Activated CD4-positive, alpha-beta T cell treated with anti-CD3 and anti-CD28 coated beads for 36 hours (primary cell): ENCODE measurements around the gene GRIFIN. TPM values are rescaled to one million over a fixed set of nuclear protein-coding genes. Genes with fewer than 3 reads are reported as not detected.

Experiments
- ATAC-seq: fragments of 200-7000 bp; cut with Tn5 transposase; one replicate; pipeline ENCODE4 v1.10.0; 2021; ENCODE audit warnings: mild to moderate bottlenecking, moderate library complexity
- CTCF ChIA-PET: fragments of 350-600 bp; sonication (Branson Sonifier 250); formaldehyde crosslinking; loops from one replicate; lab custom pipeline; 2021; ENCODE audit warnings: antibody characterized with exemption; lab: Charles Lee
- POLR2A ChIA-PET: fragments of 350-600 bp; sonication (Branson Sonifier 250); formaldehyde crosslinking; loops from one replicate; lab custom pipeline; 2021; ENCODE audit warnings: antibody characterized with exemption, inconsistent platforms; lab: Charles Lee
- DNase-seq: peaks from one replicate; pipeline ENCODE4 v3.0.0-alpha.2; 2020
- H3K27ac Mint-ChIP-seq: one replicate; pipeline ENCODE4 v1.8.0; 2021; ENCODE audit warnings: mixed read lengths
- H3K27me3 Mint-ChIP-seq: one replicate; pipeline ENCODE4 v1.8.0; 2021; ENCODE audit warnings: mixed read lengths
- H3K36me3 Mint-ChIP-seq: one replicate; pipeline ENCODE4 v1.8.0; 2021; ENCODE audit warnings: low read depth, mixed read lengths
- H3K4me1 Mint-ChIP-seq: one replicate; pipeline ENCODE4 v1.8.0; 2021; ENCODE audit warnings: mixed read lengths
- H3K4me3 Mint-ChIP-seq: one replicate; pipeline ENCODE4 v1.8.0; 2021; ENCODE audit warnings: mild to moderate bottlenecking, moderate library complexity, mixed read lengths
- H3K9me3 Mint-ChIP-seq: one replicate; pipeline ENCODE4 v1.8.0; 2021; ENCODE audit warnings: low read depth, mixed read lengths
- intact Hi-C, 2 experiments: fragments of 100-400 bp; cut with DNase I in 1 of 2; cut with micrococcal nuclease in 1 of 2; formaldehyde crosslinking; loops; one replicate each; pipeline versions ENCODE4 v1.14.2 to v1.15.1; 2022 to 2024; cut with DNase I, micrococcal nuclease
- total RNA-seq, 2 experiments: library from RNA; stranded (reverse); gene quantifications; one replicate each; pipeline ENCODE4 v1.2.3, GENCODE V29; 2021

Gene GRIFIN
- total RNA-seq, 2 experiments from 2014 or later = not detected

DNA sequence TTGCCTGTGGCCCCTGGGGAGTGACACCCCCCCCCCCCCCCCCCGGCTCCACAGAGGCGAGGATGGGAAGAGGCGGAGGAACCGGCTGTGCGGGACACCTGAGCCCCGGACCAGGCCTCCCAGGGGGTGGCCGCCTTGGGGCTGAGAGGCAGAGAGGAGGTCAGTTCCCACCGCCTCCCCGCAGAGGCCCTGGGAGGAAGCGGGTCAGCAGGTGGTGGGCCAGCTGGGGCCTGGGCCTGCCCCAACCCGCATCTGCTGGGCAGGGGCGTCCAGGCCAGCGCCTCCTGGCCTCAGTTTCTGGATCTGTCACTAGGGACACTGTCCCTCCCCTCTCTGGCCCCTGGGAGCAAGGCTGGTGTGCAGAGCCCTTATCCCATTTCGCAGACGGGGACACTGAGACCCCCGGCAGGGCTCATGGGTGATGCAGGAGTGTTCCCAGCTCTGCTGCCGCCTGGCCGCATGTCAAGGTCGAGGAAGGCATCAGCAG is 28.7 kb upstream of the GRIFIN start:
- no peaks in the 10 kb centered on the region for H3K9me3 Mint-ChIP-seq
- no peak for ATAC-seq
- intact Hi-C loops = no loop called here

GRCh38 chr7:2504128-2504888 is 28.1 kb upstream of the GRIFIN start:
- Mint-ChIP-seq H3K9me3 (no peaks in the 10 kb centered on the region), H3K4me3 (no peak overlapping the region), H3K36me3 (no peaks in the 10 kb centered on the region), H3K27ac (no peak overlapping the region), H3K4me1 (peaks cover 18% of the 10 kb centered on the region), H3K27me3 (no peaks in the 10 kb centered on the region)
- POLR2A ChIA-PET = interaction anchor here (0.7 kb wide), 1 partner anchor 22 kb away, joined by 3 read pairs; no protein-coding TSS in a partner anchor
- ATAC-seq (no peak), DNase-seq (no peak)
- CTCF ChIA-PET = no interaction called here
- intact Hi-C loops = no loop called here

More for the DNA sequence above, 28.7 kb upstream of the GRIFIN start:
- no peak for DNase-seq
- no peaks in the 10 kb centered on the region for H3K27me3 Mint-ChIP-seq
- POLR2A ChIA-PET = no interaction called here
- H3K36me3 Mint-ChIP-seq = no peaks in the 10 kb centered on the region
- peaks cover 24% of the 10 kb centered on the region for H3K4me1 Mint-ChIP-seq
- no peak overlapping the region for H3K4me3 Mint-ChIP-seq
- H3K27ac Mint-ChIP-seq = no peak overlapping the region
- CTCF ChIA-PET = no interaction called here

- DNase-seq (no peak), ATAC-seq (no peak)
- Mint-ChIP-seq H3K27ac (no peak overlapping the region), H3K4me1 (peaks cover 8% of the 10 kb centered on the region), H3K9me3 (no peaks in the 10 kb centered on the region), H3K36me3 (no peaks in the 10 kb centered on the region), H3K27me3 (no peaks in the 10 kb centered on the region), H3K4me3 (no peak overlapping the region)
- ChIA-PET POLR2A (interaction anchor here (0.7 kb wide), 1 partner anchor 23 kb away, joined by 3 read pairs; no protein-coding TSS in a partner anchor), CTCF (no interaction called here)
- intact Hi-C loops = no loop called here
These were observed 27.1 kb upstream of the GRIFIN start for GRCh38 chr7:2503056-2503941.

- peaks cover under 1% of the 10 kb centered on the region for H3K27me3 Mint-ChIP-seq
- POLR2A ChIA-PET = no interaction called here
- no peak for DNase-seq
- H3K27ac Mint-ChIP-seq = no peak overlapping the region
- intact Hi-C loops = no loop called here
- H3K9me3 Mint-ChIP-seq = no peaks in the 10 kb centered on the region
- CTCF ChIA-PET = no interaction called here
- H3K36me3 Mint-ChIP-seq = no peaks in the 10 kb centered on the region
- peaks cover 3% of the 10 kb centered on the region for H3K4me1 Mint-ChIP-seq
- no peak overlapping the region for H3K4me3 Mint-ChIP-seq
- no peak for ATAC-seq
These were observed 26.4 kb upstream of the GRIFIN start for GRCh38 chr7:2502647-2502966.

DNA sequence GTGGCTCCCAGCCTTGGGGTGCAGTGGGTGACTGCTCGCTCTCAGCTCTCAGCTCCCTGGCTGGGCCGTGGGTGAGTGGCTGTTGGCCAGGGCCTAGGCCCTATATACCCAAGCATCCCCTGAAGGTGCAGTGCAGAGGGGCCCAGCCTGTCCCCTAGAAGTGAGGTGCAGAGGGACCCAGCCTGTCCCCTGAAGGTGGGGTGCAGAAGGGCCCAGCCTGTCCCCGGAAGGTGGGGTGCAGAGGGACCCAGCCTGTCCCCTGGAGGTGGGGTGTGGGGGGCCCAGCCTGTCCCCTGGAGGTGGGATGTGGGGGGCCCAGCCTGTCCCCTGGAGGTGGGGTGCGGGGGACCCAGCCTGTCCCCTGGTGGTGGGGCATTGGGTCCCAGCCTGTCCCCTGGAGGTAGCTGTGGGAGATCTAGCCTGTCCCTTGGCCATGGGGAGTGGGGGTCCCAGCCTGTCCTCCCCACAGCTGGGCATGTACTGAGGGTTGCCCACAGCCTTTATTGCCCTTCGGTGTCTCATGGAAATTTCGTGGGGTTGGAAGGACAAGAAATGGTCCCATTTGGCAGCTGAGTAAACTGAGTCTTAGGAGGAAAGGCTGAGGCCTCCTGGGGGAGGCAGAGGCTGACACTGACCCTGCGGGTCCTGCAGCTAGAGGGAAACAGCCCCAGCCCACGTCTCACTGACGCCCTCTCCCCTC is 25.9 kb upstream of the GRIFIN start:
- Mint-ChIP-seq H3K36me3 (no peaks in the 10 kb centered on the region), H3K9me3 (no peaks in the 10 kb centered on the region)

GRCh38 chr7:2500701-2501100 is 24.5 kb upstream of the GRIFIN start:
- no peaks in the 10 kb centered on the region for H3K9me3 Mint-ChIP-seq
- no peaks in the 10 kb centered on the region for H3K36me3 Mint-ChIP-seq
- ChIA-PET POLR2A (no interaction called here), CTCF (interaction anchor here (0.7 to 1.1 kb wide), 2 partner anchors 20 to 189 kb away, joined by 3 read pairs; no protein-coding TSS in a partner anchor)
- no peak for DNase-seq
- peaks cover 6% of the 10 kb centered on the region for H3K27me3 Mint-ChIP-seq
- H3K27ac Mint-ChIP-seq = no peak overlapping the region
- ATAC-seq = no peak
- H3K4me3 Mint-ChIP-seq = no peak overlapping the region
- H3K4me1 Mint-ChIP-seq = peaks cover 3% of the 10 kb centered on the region
- intact Hi-C loops = no loop called here

More for the DNA sequence above, 25.9 kb upstream of the GRIFIN start:
- CTCF ChIA-PET = no interaction called here
- H3K27me3 Mint-ChIP-seq = peaks cover 5% of the 10 kb centered on the region
- intact Hi-C loops = no loop called here
- ATAC-seq (no peak), DNase-seq (no peak)
- POLR2A ChIA-PET = no interaction called here
- H3K27ac Mint-ChIP-seq = no peak overlapping the region
- peaks cover 3% of the 10 kb centered on the region for H3K4me1 Mint-ChIP-seq
- H3K4me3 Mint-ChIP-seq = no peak overlapping the region

GRCh38 chr7:2499719-2500430 is 23.7 kb upstream of the GRIFIN start:
- DNase-seq = no peak
- H3K36me3 Mint-ChIP-seq = no peaks in the 10 kb centered on the region
- H3K27me3 Mint-ChIP-seq = peaks cover 6% of the 10 kb centered on the region
- H3K4me1 Mint-ChIP-seq = peaks cover 3% of the 10 kb centered on the region
- ATAC-seq = no peak
- CTCF ChIA-PET = interaction anchor here (0.7 to 1.1 kb wide), 5 partner anchors 11 to 234 kb away, joined by 3 to 5 read pairs (median 3); no protein-coding TSS in a partner anchor
- POLR2A ChIA-PET = no interaction called here
- intact Hi-C loops = no loop called here
- H3K9me3 Mint-ChIP-seq = no peaks in the 10 kb centered on the region
- H3K4me3 Mint-ChIP-seq = no peak overlapping the region
- H3K27ac Mint-ChIP-seq = no peak overlapping the region

- Mint-ChIP-seq H3K27ac (no peak overlapping the region), H3K4me1 (peaks cover 3% of the 10 kb centered on the region), H3K36me3 (no peaks in the 10 kb centered on the region), H3K9me3 (no peaks in the 10 kb centered on the region), H3K27me3 (peaks cover 6% of the 10 kb centered on the region), H3K4me3 (no peak overlapping the region)
- ChIA-PET CTCF (interaction anchor here (0.7 to 1.0 kb wide), 3 partner anchors 12 to 235 kb away, joined by 3 to 5 read pairs (median 5); no protein-coding TSS in a partner anchor), POLR2A (no interaction called here)
- no peak for DNase-seq
- no peak for ATAC-seq
- intact Hi-C loops = no loop called here
These were observed 23.0 kb upstream of the GRIFIN start for GRCh38 chr7:2499181-2499580.

DNA sequence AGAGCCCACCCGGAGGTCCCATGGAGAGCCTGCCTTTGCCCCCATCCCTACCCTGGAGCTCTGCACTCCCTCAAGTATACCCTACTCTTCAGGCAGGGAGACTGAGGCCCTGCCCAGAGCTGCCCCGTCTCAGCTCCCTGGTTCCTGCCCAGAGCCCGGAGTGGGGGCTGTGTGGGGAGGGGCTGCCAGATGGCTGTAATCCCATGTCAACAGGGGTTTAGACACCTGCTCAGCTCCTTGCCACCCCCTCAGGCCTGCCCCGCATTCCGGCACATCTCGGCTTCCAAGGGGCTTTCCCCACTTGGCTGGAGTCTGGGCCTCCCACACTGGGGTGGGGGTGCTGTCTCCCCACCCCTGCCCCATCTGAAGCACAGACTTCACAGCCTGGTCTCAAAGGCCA is 22.5 kb upstream of the GRIFIN start:
- no peaks in the 10 kb centered on the region for H3K9me3 Mint-ChIP-seq
- POLR2A ChIA-PET = no interaction called here
- DNase-seq (no peak), ATAC-seq (no peak)
- no peaks in the 10 kb centered on the region for H3K36me3 Mint-ChIP-seq
- intact Hi-C loops = no loop called here
- H3K27me3 Mint-ChIP-seq = peaks cover 6% of the 10 kb centered on the region
- no peak overlapping the region for H3K4me3 Mint-ChIP-seq
- CTCF ChIA-PET = interaction anchor here (1.0 kb wide), 1 partner anchor 12 kb away, joined by 5 read pairs; no protein-coding TSS in a partner anchor
- peaks cover 3% of the 10 kb centered on the region for H3K4me1 Mint-ChIP-seq
- no peak overlapping the region for H3K27ac Mint-ChIP-seq

DNA sequence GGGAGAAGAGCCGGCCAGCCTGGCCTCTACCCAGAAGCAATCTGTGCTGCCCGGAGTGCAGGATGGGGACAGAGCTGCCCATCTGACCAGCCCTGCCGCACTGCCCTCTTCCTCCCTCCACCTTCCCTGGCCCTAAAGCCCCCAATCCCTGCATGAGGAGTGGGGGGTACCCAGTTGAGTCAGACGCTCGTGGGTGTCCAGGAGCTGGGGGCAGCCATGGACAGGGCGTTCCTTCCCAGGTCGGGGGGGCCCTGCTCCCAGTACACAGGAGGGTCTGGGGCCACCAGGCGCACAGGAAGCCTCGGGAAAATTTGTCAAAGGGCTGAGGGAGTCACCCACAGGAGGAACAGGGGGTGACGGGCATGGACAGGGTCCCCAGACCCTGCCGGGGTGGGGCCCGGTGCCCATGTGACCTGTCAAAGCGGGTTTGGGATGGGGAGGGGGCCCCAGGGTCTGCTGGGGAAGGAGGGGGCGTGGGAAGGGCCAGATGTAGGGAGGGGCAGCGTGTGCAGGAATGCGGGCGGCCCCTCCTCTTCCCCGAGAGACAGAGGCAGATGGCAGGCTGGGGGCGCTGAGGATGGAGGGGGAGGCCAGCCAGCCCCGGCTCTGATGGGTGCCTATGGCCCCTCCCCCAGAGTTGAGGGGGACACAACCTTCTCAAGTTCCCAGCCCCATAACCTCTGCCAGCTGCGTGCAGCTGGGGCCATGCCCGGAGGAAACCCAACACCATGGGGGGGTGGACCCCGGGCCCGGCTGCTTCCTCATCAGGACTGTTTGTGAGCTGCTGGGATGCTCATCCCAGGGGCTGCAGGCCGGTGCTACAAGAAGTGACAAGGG is 21.5 kb upstream of the GRIFIN start:
- ATAC-seq (no peak), DNase-seq (no peak)
- POLR2A ChIA-PET = no interaction called here
- H3K4me3 Mint-ChIP-seq = no peak overlapping the region
- CTCF ChIA-PET = no interaction called here
- no peaks in the 10 kb centered on the region for H3K4me1 Mint-ChIP-seq
- peaks cover 6% of the 10 kb centered on the region for H3K27me3 Mint-ChIP-seq
- no peaks in the 10 kb centered on the region for H3K9me3 Mint-ChIP-seq
- H3K36me3 Mint-ChIP-seq = no peaks in the 10 kb centered on the region
- intact Hi-C loops = no loop called here
- H3K27ac Mint-ChIP-seq = no peak overlapping the region
